NT2/D1 (cell line): Measurements from ENCODE around the gene ZDHHC19.
A peak's percentile ranks its signal among the peaks of the same experiment; 100 is the strongest.
"Not testable (repeated sequence)": the region's sequence is repeated elsewhere in the genome, so short reads cannot be mapped to it uniquely, and the experiment has no call there.

Experiments
- DNase-seq: peaks from one replicate; pipeline ENCODE4 v3.0.0-alpha.2; 2011; ENCODE audit warnings: low read depth, low spot score
- H3K27me3 ChIP-seq: 2 replicates; pipeline ENCODE4 v1.6.0; 2011; ENCODE audit warnings: mild to moderate bottlenecking; ENCODE audit not compliant: insufficient read length, insufficient read depth
- H3K36me3 ChIP-seq: 2 replicates; pipeline ENCODE4 v1.6.1; 2011; ENCODE audit warnings: mild to moderate bottlenecking, low read length, mixed read lengths; ENCODE audit not compliant: insufficient read depth, insufficient read length
- H3K4me1 ChIP-seq: 2 replicates; pipeline ENCODE4 v1.5.1; 2011; ENCODE audit not compliant: insufficient read depth, insufficient read length
- H3K4me3 ChIP-seq: 2 replicates; pipeline ENCODE4 v1.5.1; 2011; ENCODE audit warnings: low read depth; ENCODE audit not compliant: insufficient read length
- H3K9ac ChIP-seq: 2 replicates; pipeline ENCODE4 v1.6.0; 2011; ENCODE audit warnings: low read depth; ENCODE audit not compliant: insufficient read length
- H3K9me3 ChIP-seq: 2 replicates; pipeline ENCODE4 v1.5.1; 2011; ENCODE audit warnings: mild to moderate bottlenecking, low read length; ENCODE audit not compliant: insufficient read depth
- SUZ12 ChIP-seq: IDR thresholded peaks from 2 replicates; pipeline ENCODE4 v1.6.1; 2011; ENCODE audit not compliant: insufficient read length, insufficient read depth; ENCODE audit errors: extremely low read depth
- YY1 ChIP-seq: IDR thresholded peaks from 2 replicates; pipeline ENCODE4 v1.6.1; 2011; ENCODE audit not compliant: insufficient read length, insufficient read depth
- ZNF274 ChIP-seq: IDR thresholded peaks from 2 replicates; pipeline ENCODE4 v1.6.1; 2011; ENCODE audit warnings: mild to moderate bottlenecking, low read depth, low read length

Gene ZDHHC19

GRCh38 chr3:196216089-196216564 is 4.9 kb upstream of the ZDHHC19 start, which contains the start of gene SLC51A:
SLC51A (plus strand) TSS chr3:196216534; CDS start chr3:196216713, 179 bp downstream.
- Histone ChIP-seq H3K9me3 (no peaks in the 10 kb centered on the region), H3K4me1 (peaks cover 30% of the 10 kb centered on the region), H3K36me3 (no peaks in the 10 kb centered on the region), H3K9ac (peak within 1 kb of the TSS; percentile 61), H3K4me3 (no peak within 1 kb of the TSS), H3K27me3 (no peaks in the 10 kb centered on the region)
- TF ChIP-seq SUZ12 (no peak), ZNF274 (no peak), YY1 (no peak)
- no peak for DNase-seq

- Histone ChIP-seq H3K36me3 (no peaks in the 10 kb centered on the region), H3K27me3 (no peaks in the 10 kb centered on the region), H3K4me3 (no peak overlapping the region), H3K9me3 (no peaks in the 10 kb centered on the region), H3K4me1 (peaks cover 33% of the 10 kb centered on the region), H3K9ac (peak overlapping the region; percentile 4)
- no peak for DNase-seq
- TF ChIP-seq SUZ12 (no peak), ZNF274 (no peak), YY1 (no peak)
These were observed 4.4 kb upstream of the ZDHHC19 start for GRCh38 chr3:196215493-196216020.

DNA sequence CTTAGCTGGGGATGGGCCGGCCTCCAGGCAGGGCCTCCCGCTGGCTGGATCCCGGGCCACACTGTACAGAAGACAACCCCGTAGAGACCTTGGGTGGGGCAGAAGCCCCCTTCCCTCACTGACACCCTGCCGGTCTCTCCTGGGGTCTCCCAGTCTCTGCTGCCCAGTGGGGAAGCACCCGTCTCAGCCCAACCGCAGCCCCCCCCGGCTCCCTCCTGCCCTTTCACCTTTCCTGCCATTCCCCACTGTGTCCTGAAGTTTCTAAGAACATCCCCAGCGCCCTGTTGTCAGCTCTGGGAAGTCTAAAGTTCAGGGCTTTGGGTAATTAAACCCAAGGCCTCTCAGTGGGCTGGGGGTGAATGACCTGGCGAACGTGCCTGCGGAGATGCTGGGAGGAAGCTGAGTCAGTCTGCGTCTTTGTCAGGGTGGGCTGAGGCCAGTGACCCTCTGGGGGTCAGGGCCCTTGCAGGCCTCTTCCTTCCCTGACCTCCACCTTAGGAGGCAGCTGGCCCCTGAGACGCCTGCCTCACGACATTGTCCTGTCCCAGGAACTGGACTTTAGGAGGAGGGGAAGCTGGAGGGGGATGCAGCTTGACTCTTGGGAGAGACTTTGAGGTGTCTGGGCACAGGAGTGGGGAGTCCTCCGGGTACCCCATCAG is 3.7 kb upstream of the ZDHHC19 start:
- Histone ChIP-seq H3K9me3 (no peaks in the 10 kb centered on the region), H3K4me1 (peaks cover 33% of the 10 kb centered on the region), H3K4me3 (no peak overlapping the region), H3K36me3 (no peaks in the 10 kb centered on the region), H3K9ac (peak overlapping the region; percentile 57), H3K27me3 (no peaks in the 10 kb centered on the region)
- TF ChIP-seq YY1: no peak
- no peak for DNase-seq

- Histone ChIP-seq H3K4me1 (peaks cover 16% of the 10 kb centered on the region), H3K27me3 (peaks cover 21% of the 10 kb centered on the region)
- not testable (repeated sequence) for DNase-seq, H3K36me3 ChIP-seq, H3K9ac ChIP-seq, H3K4me3 ChIP-seq, H3K9me3 ChIP-seq
These were observed 1.1 kb downstream of the ZDHHC19 start for GRCh38 chr3:196209944-196210672.

- no peak for TF ChIP-seq ZNF274
- no peak for TF ChIP-seq YY1
- TF ChIP-seq SUZ12: no peak
- H3K4me1 ChIP-seq: peaks cover 9% of the 10 kb centered on the region
- no peak overlapping the region for H3K9ac ChIP-seq
These were observed 2.1 kb downstream of the ZDHHC19 start for GRCh38 chr3:196208942-196209695.

DNA sequence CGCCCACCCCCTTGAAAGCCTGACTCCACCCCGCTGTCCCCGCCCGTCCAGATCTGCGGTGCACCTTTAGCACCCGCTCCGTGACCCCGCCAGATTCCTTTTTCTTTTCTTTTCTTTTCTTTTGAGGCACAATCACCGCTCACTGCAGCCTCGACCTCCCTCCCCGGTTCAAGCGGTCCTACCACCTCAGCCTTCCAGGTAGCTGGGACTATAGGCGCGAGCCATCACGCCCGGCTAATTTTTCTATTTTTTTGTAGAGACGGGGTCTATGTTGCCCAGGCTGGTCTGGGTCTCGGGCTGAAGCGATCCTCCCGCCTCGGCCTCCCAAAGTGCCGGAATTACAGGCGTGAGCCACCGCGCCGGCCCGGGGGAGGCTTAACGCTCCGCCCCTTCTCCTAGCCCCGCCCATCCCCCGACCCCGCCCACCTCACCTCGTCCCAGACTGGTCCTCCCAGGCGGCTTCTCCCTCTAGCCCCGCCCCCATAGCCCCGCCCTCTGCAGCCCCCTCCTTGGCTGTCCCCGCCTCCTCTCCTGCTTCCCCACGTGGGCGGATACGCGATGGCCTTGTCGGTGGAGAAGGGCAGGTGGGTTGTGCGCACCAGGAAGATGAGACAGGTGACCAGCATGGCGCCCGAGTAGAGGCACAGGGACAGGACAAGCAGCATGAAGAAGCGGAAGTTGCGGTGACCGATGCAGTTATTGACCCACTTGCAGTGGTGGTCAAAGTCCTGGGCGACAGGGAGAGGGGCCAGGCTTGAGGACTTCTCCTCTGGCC is 3.2 kb downstream of the ZDHHC19 start:
- DNase-seq: peak; percentile 76
- peaks cover 21% of the 10 kb centered on the region for H3K27me3 ChIP-seq
- peak overlapping the region; percentile 49 for H3K4me3 ChIP-seq
- no peaks in the 10 kb centered on the region for H3K36me3 ChIP-seq
- peak overlapping the region; percentile 68 for H3K9ac ChIP-seq
- H3K4me1 ChIP-seq: peaks cover 9% of the 10 kb centered on the region
- TF ChIP-seq YY1 (no peak), SUZ12 (no peak), ZNF274 (no peak)
- H3K9me3 ChIP-seq: no peaks in the 10 kb centered on the region

More at GRCh38 chr3:196208942-196209695, 2.1 kb downstream of the ZDHHC19 start:
- no peaks in the 10 kb centered on the region for H3K9me3 ChIP-seq
- no peak for DNase-seq
- H3K4me3 ChIP-seq: no peak overlapping the region
- no peaks in the 10 kb centered on the region for H3K36me3 ChIP-seq
- H3K27me3 ChIP-seq: peaks cover 21% of the 10 kb centered on the region
